ENCODE data around the gene PITPNM2. TPM values are rescaled to one million over a fixed set of nuclear protein-coding genes. Genes with fewer than 3 reads are reported as not detected.

Gene PITPNM2
- total RNA-seq, 2 donors from 2014 or later = 3.2 to 13.4 TPM

- Histone ChIP-seq H3K9ac (ENCODE audit: extremely low read depth, low read length, poor library complexity, severe bottlenecking) (no peak overlapping the region), H3K27me3 (ENCODE audit: control insufficient read depth, insufficient read depth, low read length, poor library complexity, severe bottlenecking) (no peaks in the 10 kb centered on the region), H3K27ac (ENCODE audit: low read depth, low read length) (no peak overlapping the region), H3K9me3 (ENCODE audit: control insufficient read depth, low read length) (no peaks in the 10 kb centered on the region), H3K36me3 (ENCODE audit: control insufficient read depth, insufficient read depth, low read length) (no peaks in the 10 kb centered on the region), H3K4me1 (ENCODE audit: control insufficient read depth, insufficient read depth, low read length) (peaks cover 12% of the 10 kb centered on the region), H3K4me3 (ENCODE audit: low read length) (no peak overlapping the region)
- Mint-ChIP-seq H3K27ac (no peak overlapping the region), H3K27me3 (ENCODE audit: insufficient read depth) (no peaks in the 10 kb centered on the region), H3K36me3 (ENCODE audit: low read depth) (peaks cover 2% of the 10 kb centered on the region), H3K4me3 (no peak overlapping the region), H3K9me3 (no peaks in the 10 kb centered on the region), H3K4me1 (peaks cover 57% of the 10 kb centered on the region)
- DNase-seq = no peak
- TF ChIP-seq CTCF (conservative IDR thresholded peaks at IDR 0.05) = no peak
- 93 to 95% methylated on average over 13 of the region's 13 CpGs for WGBS, 2 experiments (ENCODE audit: insufficient coverage in 1 of 2, insufficient read length in 1 of 2)
Measured at GRCh38 chr12:123107926-123108681, 42.8 kb downstream of the PITPNM2 start.

GRCh38 chr12:123106640-123107359 is 44.1 kb downstream of the PITPNM2 start:
- Histone ChIP-seq H3K9ac (ENCODE audit: extremely low read depth, low read length, poor library complexity, severe bottlenecking) (no peak overlapping the region), H3K27me3 (ENCODE audit: control insufficient read depth, insufficient read depth, low read length, poor library complexity, severe bottlenecking) (no peaks in the 10 kb centered on the region), H3K4me3 (ENCODE audit: low read length) (no peak overlapping the region), H3K9me3 (ENCODE audit: control insufficient read depth, low read length) (no peaks in the 10 kb centered on the region), H3K36me3 (ENCODE audit: control insufficient read depth, insufficient read depth, low read length) (no peaks in the 10 kb centered on the region), H3K27ac (ENCODE audit: low read depth, low read length) (no peak overlapping the region), H3K4me1 (ENCODE audit: control insufficient read depth, insufficient read depth, low read length) (peaks cover 18% of the 10 kb centered on the region)
- peak; percentile 75 for DNase-seq
- 55 to 71% methylated on average over 2 to 9 of the region's 9 CpGs for WGBS, 2 experiments (ENCODE audit: insufficient coverage in 1 of 2, insufficient read length in 1 of 2)
- no peaks in the 10 kb centered on the region for H3K9me3 Mint-ChIP-seq
- H3K27ac Mint-ChIP-seq = peak overlapping the region; percentile 45
- peaks cover 2% of the 10 kb centered on the region for H3K36me3 Mint-ChIP-seq (ENCODE audit: low read depth)
- H3K27me3 Mint-ChIP-seq (ENCODE audit: insufficient read depth) = no peaks in the 10 kb centered on the region
- peaks cover 65% of the 10 kb centered on the region for H3K4me1 Mint-ChIP-seq
- H3K4me3 Mint-ChIP-seq = no peak overlapping the region
- no peak for TF ChIP-seq CTCF (conservative IDR thresholded peaks at IDR 0.05)

GRCh38 chr12:123105211-123105826 is 45.6 kb downstream of the PITPNM2 start:
- Mint-ChIP-seq H3K36me3 (ENCODE audit: low read depth) (peaks cover 2% of the 10 kb centered on the region), H3K4me1 (peaks cover 66% of the 10 kb centered on the region), H3K27me3 (ENCODE audit: insufficient read depth) (no peaks in the 10 kb centered on the region), H3K27ac (peak overlapping the region; percentile 74), H3K9me3 (no peaks in the 10 kb centered on the region), H3K4me3 (peak overlapping the region; percentile 19)
- Histone ChIP-seq H3K4me1 (ENCODE audit: control insufficient read depth, insufficient read depth, low read length) (peaks cover 18% of the 10 kb centered on the region), H3K4me3 (ENCODE audit: low read length) (no peak overlapping the region), H3K9ac (ENCODE audit: extremely low read depth, low read length, poor library complexity, severe bottlenecking) (no peak overlapping the region), H3K9me3 (ENCODE audit: control insufficient read depth, low read length) (no peaks in the 10 kb centered on the region), H3K36me3 (ENCODE audit: control insufficient read depth, insufficient read depth, low read length) (no peaks in the 10 kb centered on the region), H3K27ac (ENCODE audit: low read depth, low read length) (no peak overlapping the region), H3K27me3 (ENCODE audit: control insufficient read depth, insufficient read depth, low read length, poor library complexity, severe bottlenecking) (no peaks in the 10 kb centered on the region)
- no peak for TF ChIP-seq CTCF (conservative IDR thresholded peaks at IDR 0.05)
- 71 to 87% methylated on average over 10 to 14 of the region's 14 CpGs for WGBS, 2 experiments (ENCODE audit: insufficient coverage in 1 of 2, insufficient read length in 1 of 2)
- DNase-seq = peak; percentile 82
